GM19043 (cell line): ENCODE data around the gene CAPSL.
"Not testable (repeated sequence)": the region's sequence is repeated elsewhere in the genome, so short reads cannot be mapped to it uniquely, and the experiment has no call there.

ENCODE experiments used
- ATAC-seq: cut with Tn5 transposase; IDR thresholded peaks from one replicate; pipeline ENCODE4 v1.9.1; 2021; ENCODE audit warnings: low read depth; ENCODE audit not compliant: unreplicated experiment

Gene CAPSL

DNA sequence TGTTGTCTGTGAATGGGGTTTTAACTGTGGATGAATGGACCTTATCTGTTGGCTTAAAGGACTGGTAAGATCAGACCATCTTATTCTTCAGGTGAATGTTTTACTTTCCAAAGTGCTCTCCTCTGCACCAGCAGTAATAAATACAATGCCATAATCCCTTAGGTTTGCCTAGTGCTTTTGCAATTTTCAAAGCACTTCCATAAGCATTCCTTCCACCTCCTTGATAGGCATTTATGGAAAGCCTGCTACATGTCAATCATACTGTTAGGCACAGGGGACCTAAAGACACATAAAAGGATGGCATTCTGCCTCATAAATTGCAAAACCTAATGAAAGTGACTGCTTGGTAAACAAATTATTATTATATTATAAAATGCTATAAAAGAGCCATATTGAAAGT, 60.3 kb downstream of the CAPSL start:
- ATAC-seq, result no peak

DNA sequence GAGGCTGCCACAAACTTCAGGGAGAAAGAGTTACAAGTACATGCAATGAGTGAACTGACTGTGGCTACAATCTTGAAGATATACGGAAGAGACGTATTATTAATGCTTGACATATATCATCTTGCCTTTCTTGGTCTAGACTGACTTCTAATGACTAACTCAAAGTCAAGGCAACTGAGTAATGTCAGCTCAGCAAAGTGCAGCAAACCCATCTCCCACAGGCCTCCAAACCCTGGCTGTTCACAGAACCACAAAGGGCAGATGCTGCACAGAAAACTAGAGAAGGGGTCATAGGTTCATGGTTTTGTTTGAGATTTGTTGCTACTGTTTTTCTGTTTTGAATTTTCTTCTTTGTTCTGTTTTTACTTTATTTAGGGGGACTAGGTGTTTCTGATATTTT, 60.8 kb downstream of the CAPSL start:
- no peak for ATAC-seq

DNA sequence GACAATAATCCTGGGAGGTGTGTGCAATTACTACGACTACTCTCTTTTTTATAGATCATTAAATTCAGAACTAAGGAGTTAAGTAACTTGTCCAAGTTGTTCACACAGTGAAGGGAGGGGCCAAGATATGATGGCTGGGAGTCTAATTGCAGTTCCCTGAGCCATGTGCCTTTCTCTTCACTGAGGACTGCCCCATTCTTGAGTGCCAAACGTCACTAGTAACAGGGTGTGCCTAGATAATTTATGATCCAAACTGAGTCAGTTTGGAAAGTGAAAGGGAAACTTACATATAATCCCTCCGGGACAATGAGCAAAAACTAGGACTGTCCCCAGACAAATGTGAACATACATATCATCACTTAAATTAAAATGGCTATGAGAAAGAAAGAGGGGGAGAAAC, 61.5 kb downstream of the CAPSL start:
- ATAC-seq, result no peak

DNA sequence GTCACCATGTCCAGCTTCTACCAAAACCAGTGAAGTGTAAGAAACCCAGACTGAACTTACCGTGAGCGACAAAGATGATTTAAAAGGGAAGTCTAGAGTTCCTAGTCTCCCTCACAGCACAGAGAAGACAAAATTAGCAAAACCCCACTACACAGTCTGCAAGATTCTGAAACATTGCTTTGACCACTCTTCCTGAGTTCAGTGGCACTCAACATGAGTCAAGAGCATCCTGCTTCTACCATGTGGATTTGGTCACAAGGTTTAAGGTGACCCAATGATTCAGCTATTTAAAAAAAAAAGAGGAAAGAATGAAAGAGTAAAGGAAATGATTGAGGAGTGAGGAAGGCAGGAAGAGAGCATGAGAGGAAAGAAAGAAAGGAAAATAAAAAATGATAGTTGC, 62.0 kb downstream of the CAPSL start:
- ATAC-seq, result no peak

GRCh38 chr5:35870605-35871004, 67.8 kb downstream of the CAPSL start:
- no peak for ATAC-seq

DNA sequence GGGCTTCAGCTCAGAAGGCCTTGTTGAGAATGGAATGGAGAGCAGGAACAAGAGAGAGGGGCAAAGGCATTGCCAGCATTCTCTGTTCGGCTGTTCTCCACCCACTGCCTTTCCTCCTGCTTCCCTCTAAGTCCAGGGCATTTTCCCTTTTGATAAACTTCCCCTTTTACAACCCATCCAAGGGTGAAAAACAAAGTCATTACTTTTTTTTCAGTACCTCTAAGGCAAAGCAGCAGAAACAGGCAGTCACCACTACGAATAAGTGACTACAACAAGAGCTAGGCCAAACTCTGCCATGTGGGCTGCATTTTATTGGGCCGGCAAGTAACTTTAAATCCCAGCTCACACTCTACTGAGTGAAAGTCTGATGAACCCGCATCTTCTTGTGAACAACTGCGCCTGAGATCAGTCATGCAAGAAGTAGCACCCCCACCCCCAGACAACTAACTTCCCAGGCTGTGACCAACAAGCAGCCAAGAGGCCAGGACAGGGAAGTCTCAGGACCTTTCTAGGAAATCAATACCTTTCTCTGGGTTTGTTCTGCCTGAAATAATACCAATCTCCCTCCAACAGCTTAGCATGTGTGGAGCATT, 68.6 kb downstream of the CAPSL start:
- no peak for ATAC-seq

- no peak for ATAC-seq
Measured at GRCh38 chr5:35867998-35868397, 70.4 kb downstream of the CAPSL start.

- no peak for ATAC-seq
Measured at GRCh38 chr5:35863159-35863558, 75.3 kb downstream of the CAPSL start.

DNA sequence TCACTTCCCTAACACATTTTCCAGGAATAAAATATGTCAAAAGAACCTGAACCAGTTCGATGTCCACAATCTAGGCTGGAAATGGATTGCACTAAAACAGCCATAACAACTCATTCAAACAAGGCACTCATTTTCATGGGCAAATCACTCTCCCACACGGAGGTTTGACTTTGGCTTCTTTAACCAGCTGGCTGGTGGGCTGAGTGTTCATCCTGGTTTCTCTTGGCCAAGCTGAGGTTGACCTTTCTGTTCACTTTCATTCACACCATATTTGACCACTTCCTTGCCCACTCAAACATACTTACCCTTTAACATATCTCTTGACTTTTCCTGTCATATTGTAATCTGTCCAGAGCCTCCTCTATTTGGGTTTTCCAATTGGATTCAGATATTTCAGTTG, 76.3 kb downstream of the CAPSL start:
- ATAC-seq, result no peak

DNA sequence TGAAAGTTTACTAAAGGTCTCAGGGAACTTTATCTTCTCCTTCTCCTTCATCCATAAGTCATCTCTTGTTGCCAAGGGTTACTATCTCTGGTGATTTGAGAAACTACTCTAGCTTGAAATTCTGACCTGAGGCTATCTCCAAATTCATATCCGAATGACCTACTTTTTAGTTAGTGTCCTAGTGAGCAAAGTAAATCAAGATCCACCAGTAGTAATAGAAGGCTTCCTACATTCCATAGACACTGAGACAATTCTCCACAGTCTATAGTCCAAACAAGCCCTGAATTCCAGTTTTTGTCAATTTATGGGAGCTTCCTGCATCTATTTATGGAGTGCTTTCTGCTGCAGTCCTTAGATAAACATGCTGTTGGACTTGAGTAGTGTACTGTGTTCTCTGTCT, 76.7 kb downstream of the CAPSL start:
- ATAC-seq, result no peak

DNA sequence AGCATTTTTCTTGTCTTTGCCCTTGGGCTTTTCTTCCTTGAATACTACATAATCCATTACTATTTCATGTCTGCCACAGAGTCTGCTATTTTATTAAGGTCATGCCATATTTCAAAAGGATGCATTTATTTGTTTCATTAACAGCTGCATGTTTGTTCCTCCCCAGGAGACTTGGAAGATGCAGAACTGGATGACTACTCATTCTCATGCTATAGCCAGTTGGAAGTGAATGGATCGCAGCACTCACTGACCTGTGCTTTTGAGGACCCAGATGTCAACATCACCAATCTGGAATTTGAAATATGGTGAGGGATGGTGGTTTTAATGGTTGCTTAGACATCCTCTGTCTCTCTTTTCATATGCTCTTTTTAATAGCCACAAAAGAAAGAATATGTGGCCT, 77.7 kb downstream of the CAPSL start:
- ATAC-seq, result no peak

GRCh38 chr5:35859101-35859661, 79.2 kb downstream of the CAPSL start:
- ATAC-seq, result no peak

DNA sequence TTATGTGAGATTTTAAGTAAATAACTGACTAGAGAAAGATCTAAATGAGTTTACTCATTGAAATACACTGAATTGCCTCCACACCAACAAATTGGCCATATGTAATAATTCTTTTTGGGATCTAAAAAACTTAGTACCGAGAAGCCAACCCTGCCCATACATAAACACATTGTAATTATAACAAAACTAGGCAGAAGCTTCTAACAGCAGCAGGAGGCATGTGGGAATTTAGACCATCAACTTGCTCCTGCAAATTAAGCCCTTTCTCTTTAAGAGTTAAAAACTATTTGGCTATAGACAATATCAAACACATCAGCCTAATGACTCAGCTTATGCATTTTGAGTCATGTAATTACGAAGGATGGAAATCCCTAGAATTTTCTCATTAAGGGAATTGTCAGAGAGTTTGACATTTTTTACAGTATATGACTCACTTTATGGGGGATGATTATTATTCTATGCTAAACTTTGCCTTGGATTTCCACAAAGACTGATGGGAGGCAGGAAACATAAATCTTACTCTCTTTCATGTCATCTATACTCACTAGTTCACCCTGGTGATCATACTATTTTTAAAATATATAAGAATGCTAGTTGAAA, 80.7 kb downstream of the CAPSL start:
- no peak for ATAC-seq

DNA sequence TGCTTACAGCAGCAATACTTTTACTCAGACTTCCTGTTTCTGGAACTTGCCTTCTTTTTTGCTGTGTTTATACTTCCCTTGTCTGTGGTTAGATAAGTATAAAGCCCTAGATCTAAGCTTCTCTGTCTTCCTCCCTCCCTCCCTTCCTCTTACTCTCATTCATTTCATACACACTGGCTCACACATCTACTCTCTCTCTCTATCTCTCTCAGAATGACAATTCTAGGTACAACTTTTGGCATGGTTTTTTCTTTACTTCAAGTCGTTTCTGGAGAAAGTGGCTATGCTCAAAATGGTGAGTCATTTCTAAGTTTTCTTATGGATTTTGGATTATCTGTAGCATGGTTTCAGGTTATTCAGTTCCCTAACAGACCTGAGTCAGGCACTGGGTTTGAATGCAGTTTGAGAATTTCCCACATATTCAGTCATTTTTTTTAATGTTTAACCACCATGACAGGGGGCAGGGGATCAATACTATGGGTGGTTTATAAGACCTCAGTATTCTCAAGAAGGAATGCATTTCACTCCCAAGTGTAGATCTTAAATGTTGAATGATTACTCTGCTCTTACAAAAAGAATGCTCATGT, 81.6 kb downstream of the CAPSL start, which contains the start of gene IL7R:
IL7R (plus strand) TSS at position 127 of the 587 bp plus-strand sequence; CDS start at position 214, 87 bp downstream.
- ATAC-seq, result no peak

GRCh38 chr5:35856186-35856764, 82.1 kb downstream of the CAPSL start:
- not testable (repeated sequence) for ATAC-seq

DNA sequence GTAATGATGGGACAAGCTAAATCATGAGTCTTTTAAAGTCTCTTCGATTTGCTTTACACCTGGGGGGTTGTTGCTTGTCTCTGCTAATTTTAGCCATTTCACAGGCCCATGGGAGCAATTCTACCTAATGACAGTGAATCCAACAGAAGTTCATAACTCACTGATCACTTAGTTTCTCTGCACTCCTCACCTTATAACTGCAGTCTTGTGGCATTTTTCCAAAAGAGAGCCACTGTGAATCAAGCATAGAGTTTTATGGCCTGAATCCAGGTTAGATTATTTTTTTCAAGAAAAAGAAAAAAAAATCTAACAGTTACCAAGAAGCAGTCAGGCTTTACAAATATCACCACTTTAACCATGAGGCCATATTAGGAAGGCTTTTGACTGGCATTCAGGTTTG, 83.2 kb downstream of the CAPSL start:
- ATAC-seq, result no peak
